ENCODE measurements around the gene PCDHGA3. TPM values are rescaled to one million over a fixed set of nuclear protein-coding genes. Genes with fewer than 3 reads are reported as not detected.
A peak's percentile ranks its signal among the peaks of the same experiment; 100 is the strongest.

PCDHGA3 gene
- total and polyA plus RNA-seq, 9 of the 15 experiments (the other 6 are each of a cell fraction or from before 2014, with no cell fraction given), result 0.13 to 0.28 (median 0.18) TPM; not detected in 2

DNA sequence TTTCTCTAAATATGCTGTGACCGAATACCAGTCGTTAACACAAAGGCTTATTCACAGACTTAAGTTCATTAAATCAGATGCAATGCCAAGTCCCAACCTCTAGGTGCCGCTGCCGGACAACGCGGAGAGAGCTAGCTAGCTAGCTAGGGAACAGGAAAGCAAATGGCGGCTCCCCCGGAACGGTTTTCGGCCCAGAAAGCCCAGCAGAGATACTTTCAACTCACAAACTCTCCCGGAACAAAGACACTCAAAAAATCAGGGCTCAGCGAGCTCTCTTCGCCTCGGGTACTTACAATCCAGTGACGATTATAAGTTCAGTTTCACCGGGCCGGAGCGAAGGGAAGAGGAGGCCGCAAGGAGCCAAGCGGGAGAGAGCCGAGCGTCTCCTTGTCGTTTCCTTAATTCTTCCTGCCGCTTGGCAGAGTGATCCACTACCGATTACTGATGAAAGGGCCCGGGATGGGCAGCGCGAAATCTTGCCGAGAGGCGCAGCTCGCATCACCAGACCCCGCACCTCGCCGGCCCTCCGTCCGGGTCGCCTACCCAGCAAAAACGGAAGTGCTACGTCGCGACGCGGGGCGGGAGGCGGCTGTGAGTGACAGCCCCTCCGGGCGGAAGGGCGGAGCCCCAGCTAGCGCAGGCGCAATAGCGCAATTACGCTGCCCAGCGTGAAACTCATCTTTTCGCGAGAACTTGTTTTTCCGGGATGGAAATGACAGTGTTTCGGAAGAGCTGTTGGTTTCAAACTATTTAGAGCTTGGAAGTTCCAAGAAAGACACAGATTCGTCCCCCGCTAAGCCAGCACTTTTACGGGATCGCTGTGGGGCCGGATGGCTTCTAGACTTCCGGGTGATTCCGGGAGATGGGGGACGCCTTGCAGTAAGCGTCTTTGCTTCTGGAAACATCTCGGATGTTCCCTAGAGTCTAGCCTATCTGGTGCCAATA lies 23.1 kb upstream of the PCDHGA3 start, which contains the start of gene TAF7 (continued):
- TF ChIP-seq, protein P1, sequence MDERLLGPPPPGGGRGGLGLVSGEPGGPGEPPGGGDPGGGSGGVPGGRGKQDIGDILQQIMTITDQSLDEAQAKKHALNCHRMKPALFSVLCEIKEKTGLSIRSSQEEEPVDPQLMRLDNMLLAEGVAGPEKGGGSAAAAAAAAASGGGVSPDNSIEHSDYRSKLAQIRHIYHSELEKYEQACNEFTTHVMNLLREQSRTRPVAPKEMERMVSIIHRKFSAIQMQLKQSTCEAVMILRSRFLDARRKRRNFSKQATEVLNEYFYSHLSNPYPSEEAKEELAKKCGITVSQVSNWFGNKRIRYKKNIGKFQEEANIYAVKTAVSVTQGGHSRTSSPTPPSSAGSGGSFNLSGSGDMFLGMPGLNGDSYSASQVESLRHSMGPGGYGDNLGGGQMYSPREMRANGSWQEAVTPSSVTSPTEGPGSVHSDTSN (CRISPR knock-in tag; IDR thresholded peaks at IDR 0.05; ENCODE audit: low read depth), result peak; percentile 99
- TF ChIP-seq, protein P1 (tag; conservative IDR thresholded peaks at IDR 0.05; ENCODE audit: low read depth), result peak; percentile 98
- TF ChIP-seq, protein P2, sequence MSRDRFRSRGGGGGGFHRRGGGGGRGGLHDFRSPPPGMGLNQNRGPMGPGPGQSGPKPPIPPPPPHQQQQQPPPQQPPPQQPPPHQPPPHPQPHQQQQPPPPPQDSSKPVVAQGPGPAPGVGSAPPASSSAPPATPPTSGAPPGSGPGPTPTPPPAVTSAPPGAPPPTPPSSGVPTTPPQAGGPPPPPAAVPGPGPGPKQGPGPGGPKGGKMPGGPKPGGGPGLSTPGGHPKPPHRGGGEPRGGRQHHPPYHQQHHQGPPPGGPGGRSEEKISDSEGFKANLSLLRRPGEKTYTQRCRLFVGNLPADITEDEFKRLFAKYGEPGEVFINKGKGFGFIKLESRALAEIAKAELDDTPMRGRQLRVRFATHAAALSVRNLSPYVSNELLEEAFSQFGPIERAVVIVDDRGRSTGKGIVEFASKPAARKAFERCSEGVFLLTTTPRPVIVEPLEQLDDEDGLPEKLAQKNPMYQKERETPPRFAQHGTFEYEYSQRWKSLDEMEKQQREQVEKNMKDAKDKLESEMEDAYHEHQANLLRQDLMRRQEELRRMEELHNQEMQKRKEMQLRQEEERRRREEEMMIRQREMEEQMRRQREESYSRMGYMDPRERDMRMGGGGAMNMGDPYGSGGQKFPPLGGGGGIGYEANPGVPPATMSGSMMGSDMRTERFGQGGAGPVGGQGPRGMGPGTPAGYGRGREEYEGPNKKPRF (IDR thresholded peaks at IDR 0.05; ENCODE audit: low read depth, low read length), result no peak
- TF ChIP-seq, protein P3, sequence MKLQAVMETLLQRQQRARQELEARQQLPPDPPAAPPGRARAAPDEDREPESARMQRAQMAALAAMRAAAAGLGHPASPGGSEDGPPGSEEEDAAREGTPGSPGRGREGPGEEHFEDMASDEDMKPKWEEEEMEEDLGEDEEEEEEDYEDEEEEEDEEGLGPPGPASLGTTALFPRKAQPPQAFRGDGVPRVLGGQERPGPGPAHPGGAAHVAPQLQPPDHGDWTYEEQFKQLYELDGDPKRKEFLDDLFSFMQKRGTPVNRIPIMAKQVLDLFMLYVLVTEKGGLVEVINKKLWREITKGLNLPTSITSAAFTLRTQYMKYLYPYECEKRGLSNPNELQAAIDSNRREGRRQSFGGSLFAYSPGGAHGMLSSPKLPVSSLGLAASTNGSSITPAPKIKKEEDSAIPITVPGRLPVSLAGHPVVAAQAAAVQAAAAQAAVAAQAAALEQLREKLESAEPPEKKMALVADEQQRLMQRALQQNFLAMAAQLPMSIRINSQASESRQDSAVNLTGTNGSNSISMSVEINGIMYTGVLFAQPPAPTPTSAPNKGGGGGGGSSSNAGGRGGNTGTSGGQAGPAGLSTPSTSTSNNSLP (IDR thresholded peaks at IDR 0.05; ENCODE audit: borderline replicate concordance, low read depth, low read length), result peak; percentile 33; the same call in 1 of the 2 replicates
- TF ChIP-seq SAFB2 (IDR thresholded peaks at IDR 0.05; ENCODE audit: borderline replicate concordance, low read depth, low read length, severe bottlenecking) (no peak), SIN3A (IDR thresholded peaks at IDR 0.05; ENCODE audit: borderline replicate concordance in 2 of 2, control insufficient read depth in 1 of 2, low read depth in 2 of 2, low read length in 2 of 2) (peak in 1 of 2 experiments; percentile 16; a peak in 1 of 4 replicates), BACH1 (tag; IDR thresholded peaks at IDR 0.05) (no peak), MEF2A (IDR thresholded peaks at IDR 0.05; ENCODE audit: control insufficient read depth, low read depth, low read length) (no peak), ELF1 (tag; IDR thresholded peaks at IDR 0.05) (peak; percentile 91), CBFA2T2 (conservative IDR thresholded peaks at IDR 0.05) (no peak), XRCC5 (IDR thresholded peaks at IDR 0.05; ENCODE audit: low read depth, low read length) (no peak; the same call in 1 of the 2 replicates), CTBP1 (IDR thresholded peaks at IDR 0.05; ENCODE audit: borderline replicate concordance) (peak; percentile 44; the same call in 1 of the 2 replicates), POLR2A (conservative IDR thresholded peaks at IDR 0.05) (peak; percentile 97), CEBPB (tag; IDR thresholded peaks at IDR 0.05) (no peak)
- TF ChIP-seq, protein P4, sequence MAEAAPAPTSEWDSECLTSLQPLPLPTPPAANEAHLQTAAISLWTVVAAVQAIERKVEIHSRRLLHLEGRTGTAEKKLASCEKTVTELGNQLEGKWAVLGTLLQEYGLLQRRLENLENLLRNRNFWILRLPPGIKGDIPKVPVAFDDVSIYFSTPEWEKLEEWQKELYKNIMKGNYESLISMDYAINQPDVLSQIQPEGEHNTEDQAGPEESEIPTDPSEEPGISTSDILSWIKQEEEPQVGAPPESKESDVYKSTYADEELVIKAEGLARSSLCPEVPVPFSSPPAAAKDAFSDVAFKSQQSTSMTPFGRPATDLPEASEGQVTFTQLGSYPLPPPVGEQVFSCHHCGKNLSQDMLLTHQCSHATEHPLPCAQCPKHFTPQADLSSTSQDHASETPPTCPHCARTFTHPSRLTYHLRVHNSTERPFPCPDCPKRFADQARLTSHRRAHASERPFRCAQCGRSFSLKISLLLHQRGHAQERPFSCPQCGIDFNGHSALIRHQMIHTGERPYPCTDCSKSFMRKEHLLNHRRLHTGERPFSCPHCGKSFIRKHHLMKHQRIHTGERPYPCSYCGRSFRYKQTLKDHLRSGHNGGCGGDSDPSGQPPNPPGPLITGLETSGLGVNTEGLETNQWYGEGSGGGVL (CRISPR knock-in tag; IDR thresholded peaks at IDR 0.05), result no peak
- TF ChIP-seq, protein P5, sequence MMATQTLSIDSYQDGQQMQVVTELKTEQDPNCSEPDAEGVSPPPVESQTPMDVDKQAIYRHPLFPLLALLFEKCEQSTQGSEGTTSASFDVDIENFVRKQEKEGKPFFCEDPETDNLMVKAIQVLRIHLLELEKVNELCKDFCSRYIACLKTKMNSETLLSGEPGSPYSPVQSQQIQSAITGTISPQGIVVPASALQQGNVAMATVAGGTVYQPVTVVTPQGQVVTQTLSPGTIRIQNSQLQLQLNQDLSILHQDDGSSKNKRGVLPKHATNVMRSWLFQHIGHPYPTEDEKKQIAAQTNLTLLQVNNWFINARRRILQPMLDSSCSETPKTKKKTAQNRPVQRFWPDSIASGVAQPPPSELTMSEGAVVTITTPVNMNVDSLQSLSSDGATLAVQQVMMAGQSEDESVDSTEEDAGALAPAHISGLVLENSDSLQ (IDR thresholded peaks at IDR 0.05), result peak; percentile 99
